Endothelial cell of umbilical vein (primary cell): ENCODE measurements around the gene TMEM135. TPM values are rescaled to one million over a fixed set of nuclear protein-coding genes. Genes with fewer than 3 reads are reported as not detected.

Experiments
- BruUV-seq: library from RNA; stranded (reverse); fragments of 400-500 nt; replicated peaks from 2 replicates; lab custom pipeline; 2021; lab: Mats Ljungman, UMichigan
- CTCF ChIA-PET: fragments of 300-600, 350-600 bp; sonication (Branson Sonifier 250); formaldehyde crosslinking; loops from one replicate; lab custom pipeline; 2021; ENCODE audit warnings: antibody characterized with exemption, inconsistent platforms; lab: Charles Lee
- POLR2A ChIA-PET: fragments of 300-600, 350-600 bp; sonication (Branson Sonifier 250); formaldehyde crosslinking; loops from one replicate; lab custom pipeline; 2021; ENCODE audit warnings: antibody characterized with exemption, inconsistent platforms; lab: Charles Lee
- DNase-seq: peaks from one replicate; pipeline ENCODE4 v3.0.0-alpha.2; 2011; ENCODE audit warnings: low read depth, low spot score
- FAIRE-seq: peaks from 2 replicates; lab custom pipeline; 2011; peaks lifted over from hg19 to GRCh38; lab: Jason Lieb, UNC
- H2AFZ ChIP-seq: 2 replicates; pipeline ENCODE4 v1.6.0; 2012; ENCODE audit warnings: low read depth, low read length, control low read depth, inconsistent platforms
- H3K27ac ChIP-seq: 2 replicates; pipeline ENCODE4 v1.5.1; 2011; ENCODE audit warnings: low read depth, mild to moderate bottlenecking, control low read depth, low read length, moderate library complexity; ENCODE audit not compliant: insufficient read depth
- H3K27me3 ChIP-seq, 2 experiments: 2 replicates each; pipeline versions ENCODE4 v1.6.0 to v1.6.1; 2011; ENCODE audit warnings: low read length in 2 of 2, mixed read lengths in 1 of 2; ENCODE audit not compliant: control insufficient read depth in 2 of 2, insufficient read depth in 2 of 2
- H3K36me3 ChIP-seq, 2 experiments: 2 replicates in 1 of 2; 3 replicates in 1 of 2; pipeline ENCODE4 v1.5.1; 2011; ENCODE audit warnings: low read length in 2 of 2, mild to moderate bottlenecking in 1 of 2, moderate library complexity in 1 of 2; ENCODE audit not compliant: control insufficient read depth in 2 of 2, insufficient read depth in 2 of 2; ENCODE audit errors: extremely low read depth in 1 of 2
- H3K4me1 ChIP-seq: 3 replicates; pipeline ENCODE4 v1.5.1; 2011; ENCODE audit warnings: mild to moderate bottlenecking, low read length; ENCODE audit not compliant: control insufficient read depth, insufficient read depth; ENCODE audit errors: extremely low read depth
- H3K4me2 ChIP-seq: 2 replicates; pipeline ENCODE4 v1.6.1; 2011; ENCODE audit warnings: low read length, control low read depth, mixed read lengths; ENCODE audit not compliant: insufficient read depth
- H3K4me3 ChIP-seq, 3 experiments: fragments of 200-600 bp in 1 of 3; sonication (generic), shearing (Covaris generic) in 1 of 3; replicated peaks in 1 of 3; 2 replicates each; pipeline ENCODE4 v1.5.1; 2011 to 2016; ENCODE audit warnings: control low read depth in 3 of 3, low read length in 3 of 3, mild to moderate bottlenecking in 2 of 3, inconsistent platforms in 1 of 3, low read depth in 1 of 3, moderate library complexity in 1 of 3; ENCODE audit not compliant: insufficient read depth in 1 of 3
- H3K79me2 ChIP-seq: 2 replicates; pipeline ENCODE4 v1.6.0; 2012; ENCODE audit warnings: low read length, inconsistent platforms; ENCODE audit not compliant: control insufficient read depth, insufficient read depth
- H3K9ac ChIP-seq: replicated peaks from 2 replicates; pipeline ENCODE3; 2011; ENCODE audit warnings: low read length, control low read depth; ENCODE audit not compliant: insufficient read depth; ENCODE audit errors: extremely low read depth
- H3K9me1 ChIP-seq: replicated peaks from 3 replicates; pipeline ENCODE4 v1.6.0; 2011; ENCODE audit warnings: mild to moderate bottlenecking, low read length; ENCODE audit not compliant: control insufficient read depth, insufficient read depth; ENCODE audit errors: extremely low read depth
- H3K9me3 ChIP-seq: replicated peaks from 2 replicates; pipeline ENCODE4 v1.5.1; 2012; ENCODE audit warnings: low read length, inconsistent platforms; ENCODE audit not compliant: control insufficient read depth, insufficient read depth
- H4K20me1 ChIP-seq: replicated peaks from 2 replicates; pipeline ENCODE3; 2011; ENCODE audit warnings: mild to moderate bottlenecking, low read length; ENCODE audit not compliant: control insufficient read depth, insufficient read depth; ENCODE audit errors: extremely low read depth
- CTCF ChIP-seq, 2 donors: IDR thresholded peaks; 1 replicate in 1 of 2; 2 replicates in 1 of 2; pipeline ENCODE4 v1.5.1; 2011; ENCODE audit warnings: low read length in 2 of 2, mild to moderate bottlenecking in 2 of 2, moderate library complexity in 2 of 2, control low read depth in 1 of 2, inconsistent platforms in 1 of 2, low read depth in 1 of 2; ENCODE audit not compliant: insufficient read depth in 1 of 2; ENCODE audit errors: extremely low read depth in 1 of 2
- EZH2 ChIP-seq: IDR thresholded peaks from 2 replicates; pipeline ENCODE4 v1.6.1; 2012; ENCODE audit warnings: borderline replicate concordance, low read depth, mild to moderate bottlenecking, moderate library complexity, low read length, inconsistent platforms; ENCODE audit not compliant: severe bottlenecking
- FOS ChIP-seq: IDR thresholded peaks from 2 replicates; pipeline ENCODE4 v1.6.1; 2011; ENCODE audit warnings: mild to moderate bottlenecking, low read length, moderate library complexity, borderline replicate concordance; ENCODE audit not compliant: insufficient read depth
- GATA2 ChIP-seq: IDR thresholded peaks from 2 replicates; pipeline ENCODE4 v1.7.0; 2011; ENCODE audit warnings: low read depth, mild to moderate bottlenecking, moderate library complexity, mixed read lengths, low read length; ENCODE audit not compliant: insufficient read length, insufficient read depth
- JUN ChIP-seq: IDR thresholded peaks from 2 replicates; pipeline ENCODE4 v1.6.1; 2011; ENCODE audit warnings: borderline replicate concordance, low read depth; ENCODE audit not compliant: insufficient read length, insufficient read depth
- MYC ChIP-seq: IDR thresholded peaks from one replicate; pipeline ENCODE4 v1.6.1; 2011; ENCODE audit warnings: mild to moderate bottlenecking, low read depth, low read length
- POLR2A ChIP-seq: IDR thresholded peaks from 2 replicates; pipeline ENCODE4 v1.6.1; 2012; ENCODE audit warnings: low read depth, mild to moderate bottlenecking, control low read depth, low read length
- POLR2AphosphoS5 ChIP-seq: IDR thresholded peaks from 2 replicates; pipeline ENCODE4 v1.6.1; 2012; ENCODE audit warnings: low read depth, mild to moderate bottlenecking, control low read depth, low read length, moderate library complexity; ENCODE audit not compliant: insufficient read depth
- dilution Hi-C: fragments of 300-500 bp; cut with MboI; formaldehyde crosslinking; loops from one replicate; pipeline ENCODE4 v1.15.0; 2019; ENCODE audit warnings: low sequenced_read_pairs; ENCODE audit not compliant: extremely low pct_ligation_motif_present
- intact Hi-C: fragments of 100-400 bp; cut with micrococcal nuclease; formaldehyde crosslinking; loops from one replicate; pipeline ENCODE4 v1.10.0; 2022
- polyA plus RNA-seq, 4 experiments: library from polyadenylated mRNA; depleted of rRNA in 3 of 4; stranded (reverse) in 3 of 4; unstranded in 1 of 4; fragments of >200 nt; gene quantifications; 2 replicates each; pipeline versions ENCODE4 v1.2.1 to v1.2.3, GENCODE V29; 2011 to 2012; ENCODE audit warnings: missing spikeins in 1 of 4
- total RNA-seq: library from RNA; stranded (reverse); gene quantifications from 2 replicates; pipeline ENCODE4 v1.2.3, GENCODE V29; 2021
- TF ChIP-seq, protein P1 (sequence below): IDR thresholded peaks from 2 replicates; pipeline ENCODE4 v1.6.1; 2011; ENCODE audit not compliant: insufficient read depth, insufficient read length

The TMEM135 gene
- total and polyA plus RNA-seq, 2 donors (not counting 3 experiments of a cell fraction or from before 2014, with no cell fraction given), result 12.3 to 33.2 TPM

DNA sequence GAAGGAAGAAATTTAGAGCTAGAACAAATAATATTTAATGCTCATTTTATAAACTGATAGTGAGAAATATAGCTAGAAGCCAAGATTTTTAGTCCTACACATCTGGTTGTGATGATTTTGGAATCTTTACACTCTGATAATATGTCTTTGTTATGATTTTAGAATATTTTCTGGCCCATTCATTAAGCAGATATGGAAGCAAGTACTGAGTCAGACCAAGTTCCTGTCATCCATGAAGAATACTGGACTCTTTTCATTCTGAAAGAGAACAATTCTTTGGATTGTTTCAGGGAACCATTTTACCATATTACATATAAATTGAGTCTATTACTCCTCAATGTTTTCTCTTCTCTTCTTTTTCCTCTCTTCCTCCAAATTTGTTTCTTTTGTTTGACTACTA, 227.4 kb downstream of the TMEM135 start:
- BruUV-seq, result no TSS peak
- CTCF ChIA-PET, result interaction anchor here (0.9 to 2.5 kb wide), 5 partner anchors 10 to 326 kb away, joined by 3 to 13 read pairs (median 7); no protein-coding TSS in a partner anchor
- Histone ChIP-seq H3K4me2 (peak overlapping the region; percentile 32), H3K36me3 (no peaks in the 10 kb centered on the region), H3K9me1 (no peaks in the 10 kb centered on the region), H3K4me3 (no peak overlapping the region), H2AFZ (no peak overlapping the region), H3K79me2 (no peaks in the 10 kb centered on the region), H3K9ac (no peak overlapping the region), H4K20me1 (no peaks in the 10 kb centered on the region), H3K27me3 (no peaks in the 10 kb centered on the region), H3K4me1 (peaks cover 39% of the 10 kb centered on the region), H3K9me3 (no peaks in the 10 kb centered on the region), H3K27ac (peak overlapping the region; percentile 13)
- TF ChIP-seq CTCF (IDR thresholded peaks at IDR 0.05; ENCODE audit: extremely low read depth in 1 of 2, insufficient read depth in 1 of 2, low read depth in 1 of 2, low read length in 2 of 2) (no peak), GATA2 (no peak), EZH2 (no peak), POLR2A (no peak), JUN (peak; percentile 17), MYC (no peak), FOS (peak; percentile 28), POLR2AphosphoS5 (no peak)
- TF ChIP-seq, protein P1, sequence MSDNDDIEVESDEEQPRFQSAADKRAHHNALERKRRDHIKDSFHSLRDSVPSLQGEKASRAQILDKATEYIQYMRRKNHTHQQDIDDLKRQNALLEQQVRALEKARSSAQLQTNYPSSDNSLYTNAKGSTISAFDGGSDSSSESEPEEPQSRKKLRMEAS, result no peak
- peak; percentile 24 for FAIRE-seq
- POLR2A ChIA-PET, result no interaction called here
- intact Hi-C loops, result no loop called here
- DNase-seq, result peak; percentile 52
- dilution Hi-C loops, result no loop called here
